Activated CD8-positive, alpha-beta memory T cell treated with anti-CD3 and anti-CD28 coated beads for 4 hours (primary cell): Measurements from ENCODE around the gene CYP4A22.
"Not testable (repeated sequence)": the region's sequence is repeated elsewhere in the genome, so short reads cannot be mapped to it uniquely, and the experiment has no call there.

Source experiments
- DNase-seq, 2 donors: peaks; one replicate each; pipeline ENCODE4 v3.0.0-alpha.2; 2020; ENCODE audit warnings: low read depth in 2 of 2

Gene CYP4A22

DNA sequence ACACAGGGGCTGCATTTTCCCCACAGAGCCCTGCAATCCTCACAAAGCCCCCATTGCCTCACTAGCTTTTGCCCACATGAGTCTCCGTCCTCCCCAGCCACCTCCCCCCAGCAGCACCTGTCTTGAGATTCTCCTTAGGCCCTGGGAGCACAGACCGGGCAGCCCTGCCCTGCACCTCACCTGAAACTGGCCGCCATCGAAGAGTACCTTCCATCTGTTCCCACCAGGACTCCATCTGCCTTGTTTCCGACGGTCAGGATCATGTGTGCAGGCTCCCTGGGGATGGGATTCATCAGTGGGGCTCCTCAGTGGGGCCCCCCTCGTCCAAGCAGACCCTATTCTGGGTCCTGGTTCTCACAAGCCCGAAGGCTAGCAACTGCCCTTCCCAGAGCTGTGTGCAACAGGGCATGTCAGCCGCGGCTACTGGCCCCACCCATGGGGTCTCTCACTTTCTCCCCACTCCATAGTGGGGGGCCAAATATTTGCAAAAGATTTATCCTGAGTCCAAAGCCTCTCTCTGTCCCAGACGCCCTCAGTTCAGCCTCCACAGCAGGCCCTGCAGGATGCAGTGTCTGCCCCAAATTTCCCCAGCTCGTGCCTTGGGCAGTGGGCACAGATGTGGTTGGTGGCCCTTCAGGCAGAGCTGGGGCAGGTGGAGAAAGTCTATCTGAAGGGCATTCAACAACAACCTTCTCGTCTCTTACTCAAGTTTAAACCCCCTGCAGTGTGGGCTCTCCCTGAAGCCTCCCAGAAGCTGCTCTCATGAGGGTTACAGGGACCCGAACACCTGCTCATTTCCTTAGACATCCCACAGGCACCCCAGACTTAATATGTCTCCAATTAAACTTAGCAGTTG lies 47.8 kb downstream of the CYP4A22 start:
- DNase-seq, result no peak

DNA sequence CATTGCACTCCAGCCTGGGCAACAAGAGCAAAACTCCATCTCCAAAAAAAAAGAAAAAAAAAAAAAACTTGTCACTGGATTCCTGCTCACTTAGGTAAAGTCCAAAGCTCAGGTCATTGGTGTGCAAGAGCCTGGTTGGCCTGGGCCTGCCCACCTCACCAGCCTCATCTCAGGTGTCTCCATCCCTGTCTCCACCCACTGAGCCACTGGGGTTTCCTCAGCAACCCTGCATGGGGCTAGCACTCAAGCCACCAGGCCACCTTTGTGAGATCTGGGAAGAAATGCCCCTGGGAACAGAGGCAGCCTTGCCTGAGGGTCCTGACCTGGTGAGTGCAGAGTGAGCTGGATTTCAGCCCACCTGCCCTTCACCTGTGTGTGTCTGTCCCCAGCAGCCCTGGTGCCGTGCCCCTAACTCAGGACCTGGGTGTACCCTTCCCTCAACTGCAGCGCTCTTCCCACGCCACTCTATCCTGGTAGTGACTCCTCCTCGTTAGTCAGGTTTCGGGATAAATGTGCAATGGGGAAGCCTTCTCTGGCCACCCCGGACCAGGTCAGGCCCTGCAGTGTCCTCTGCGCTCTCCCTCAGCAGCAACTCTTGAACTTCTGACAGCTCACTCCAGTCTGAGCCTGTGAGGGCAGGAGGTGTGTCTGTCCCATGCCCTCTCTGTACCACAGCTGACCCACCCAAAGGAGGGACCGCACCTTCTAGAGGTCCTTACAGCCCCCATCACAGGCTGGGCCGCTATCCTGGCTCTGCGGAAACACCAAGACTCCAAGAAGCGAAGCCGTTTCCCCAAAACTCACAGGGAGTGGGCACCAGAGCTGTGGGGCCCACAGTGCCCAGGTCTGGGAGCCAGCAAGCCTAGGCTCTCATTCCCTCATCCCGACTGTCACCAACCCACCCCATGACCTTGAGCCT lies 49.3 kb downstream of the CYP4A22 start:
- no peak for DNase-seq

DNA sequence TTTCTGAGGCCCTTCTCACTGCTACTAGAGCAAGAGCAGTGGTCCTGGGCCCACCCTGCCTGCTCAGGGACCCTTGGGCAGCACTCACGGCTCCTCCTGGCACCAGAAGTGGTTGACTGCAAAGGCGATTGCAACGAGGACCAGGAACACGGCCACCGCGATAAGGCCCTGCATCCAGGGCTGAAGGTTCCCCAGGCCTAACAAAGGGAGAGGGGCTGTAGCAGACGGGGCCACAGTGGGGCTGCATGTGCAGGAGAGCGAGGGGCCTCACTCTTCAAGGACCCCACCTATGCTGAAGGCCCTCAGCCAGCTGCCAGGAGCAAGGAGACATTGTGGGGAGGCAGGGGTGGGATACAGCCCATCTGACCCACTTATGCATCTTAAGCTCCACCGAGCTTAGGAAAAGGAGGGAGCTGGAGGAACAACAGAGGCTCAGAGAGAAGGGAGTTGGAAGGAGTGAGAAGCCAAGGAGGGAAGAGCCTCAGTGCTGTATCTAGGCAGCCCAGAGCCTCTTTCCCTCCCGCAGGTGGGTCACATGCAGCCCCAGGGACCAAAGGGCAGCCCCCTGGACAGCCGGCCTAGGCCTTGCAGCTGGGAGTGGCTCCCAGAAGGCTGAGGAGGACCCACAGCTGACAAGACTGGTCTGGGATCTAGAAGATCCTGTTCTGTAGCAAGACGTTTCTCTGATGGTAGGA lies 50.1 kb downstream of the CYP4A22 start:
- no peak for DNase-seq

DNA sequence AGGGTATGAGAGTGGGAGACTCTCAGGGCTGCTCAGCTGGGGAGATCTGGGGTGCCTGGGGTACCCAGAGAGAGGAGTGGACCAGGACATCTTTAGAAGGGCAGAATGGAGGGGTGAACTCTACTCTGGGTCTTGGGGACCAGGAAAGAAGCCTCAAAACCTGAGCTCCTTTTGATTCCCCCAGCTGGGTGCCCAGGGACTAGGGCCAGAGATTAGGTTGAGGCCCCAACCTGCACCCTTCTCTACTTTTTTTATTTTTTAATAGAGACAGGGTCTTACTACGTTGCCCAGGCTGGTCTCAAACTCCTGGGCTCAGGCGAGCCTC lies 50.6 kb downstream of the CYP4A22 start:
- no peak for DNase-seq

DNA sequence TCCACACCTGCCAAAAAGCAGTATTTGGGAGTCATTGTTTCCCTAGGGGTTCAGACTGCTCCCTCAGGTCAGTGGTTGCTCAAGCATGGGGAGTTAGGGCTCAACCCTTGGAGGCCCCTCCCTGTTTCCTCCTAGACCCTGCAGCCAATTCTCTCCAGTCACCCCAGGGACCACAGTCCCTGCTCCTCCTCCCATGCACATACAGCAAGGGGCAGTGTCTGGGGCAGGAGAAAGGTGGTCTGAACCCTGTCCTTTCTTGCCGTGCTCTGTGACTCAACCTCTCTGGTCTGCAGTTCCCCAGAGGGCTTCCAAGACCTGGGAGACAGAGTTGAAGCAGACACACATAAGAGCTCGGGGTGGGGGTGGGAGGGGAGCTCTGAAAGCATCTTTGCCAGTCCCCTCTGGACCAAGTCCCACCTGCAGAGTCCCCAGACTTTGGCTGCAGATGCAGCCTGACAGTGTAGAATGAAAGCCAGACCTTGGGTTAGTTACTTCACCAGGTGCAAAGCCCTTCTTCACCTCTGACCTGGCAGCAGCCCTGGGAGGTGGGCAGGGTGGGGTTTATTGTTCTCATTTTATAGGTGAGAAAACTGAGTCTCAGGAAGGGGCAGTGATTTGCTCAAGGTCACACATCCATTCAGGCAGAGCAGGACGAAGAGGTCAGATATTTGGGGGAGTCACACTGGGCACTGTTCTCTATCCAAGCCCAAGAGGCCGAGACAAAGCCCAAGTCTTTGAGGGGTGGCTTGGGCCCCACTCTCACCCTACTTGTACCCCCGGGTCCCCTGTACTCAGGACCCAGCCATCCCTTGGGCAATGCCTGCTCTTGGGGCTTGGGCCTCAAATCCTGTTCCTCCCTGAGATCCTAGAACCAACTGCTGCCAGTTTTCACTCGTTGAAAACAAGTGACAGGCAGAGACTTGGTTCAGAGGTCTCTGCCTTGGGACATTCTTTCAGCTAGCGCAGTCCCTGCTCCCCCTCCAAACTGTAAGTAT lies 51.8 kb downstream of the CYP4A22 start:
- no peak for DNase-seq

DNA sequence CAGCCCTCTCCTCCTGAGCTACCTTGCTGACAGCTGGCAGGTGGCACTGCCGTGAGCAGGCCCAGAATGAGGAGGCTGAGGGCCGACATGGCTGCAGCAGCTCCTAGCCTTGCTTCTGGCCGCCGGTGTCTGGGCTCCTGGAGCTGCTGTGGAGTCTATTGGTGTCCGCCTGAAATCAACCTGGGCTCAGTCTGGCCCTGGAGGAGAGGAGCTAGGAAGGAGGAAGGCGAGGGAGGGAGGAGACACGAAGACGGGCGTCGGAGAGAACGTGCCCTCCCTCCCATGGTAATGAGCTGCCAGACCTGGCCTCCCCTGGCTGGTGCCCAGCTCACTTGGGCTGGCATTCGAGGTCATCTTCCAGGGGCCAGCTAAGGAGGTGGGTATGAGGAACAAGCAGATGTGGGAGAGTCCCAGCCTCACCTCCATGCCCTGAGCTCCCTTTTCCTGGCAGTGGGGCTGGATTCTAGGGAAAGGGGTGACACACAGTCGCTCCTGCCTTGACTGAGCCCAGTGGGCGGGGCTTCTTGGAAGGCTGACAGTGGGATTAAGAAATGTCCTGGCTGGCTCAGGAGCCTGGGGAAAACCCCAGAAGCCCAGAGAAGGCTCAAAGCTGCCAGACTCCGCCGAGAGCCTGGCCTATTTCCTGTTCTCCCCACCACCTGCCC lies 52.7 kb downstream of the CYP4A22 start, which contains the start of gene PDZK1IP1:
Gene PDZK1IP1 (minus strand): TSS at position 193 of the 665 bp plus-strand sequence. CDS start 104 bp downstream, at position 89.
- no peak for DNase-seq

DNA sequence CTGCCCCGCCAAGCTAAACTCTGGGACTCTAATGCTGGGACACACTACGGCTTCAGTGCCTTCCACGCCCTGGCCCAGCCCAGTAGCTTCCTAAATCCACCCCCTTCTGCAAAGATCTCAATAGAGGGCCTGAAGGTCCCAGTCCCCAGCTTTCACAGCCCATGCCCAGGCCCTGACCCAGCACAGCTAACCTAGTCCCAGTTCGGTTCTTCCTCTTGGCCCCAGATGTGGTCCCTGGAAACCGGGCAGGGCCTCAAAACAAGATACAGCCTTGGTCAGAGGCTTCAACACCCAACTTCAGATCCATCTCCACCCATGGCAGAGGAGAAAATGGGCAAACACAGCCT lies 53.2 kb downstream of the CYP4A22 start:
- DNase-seq, result no peak

DNA sequence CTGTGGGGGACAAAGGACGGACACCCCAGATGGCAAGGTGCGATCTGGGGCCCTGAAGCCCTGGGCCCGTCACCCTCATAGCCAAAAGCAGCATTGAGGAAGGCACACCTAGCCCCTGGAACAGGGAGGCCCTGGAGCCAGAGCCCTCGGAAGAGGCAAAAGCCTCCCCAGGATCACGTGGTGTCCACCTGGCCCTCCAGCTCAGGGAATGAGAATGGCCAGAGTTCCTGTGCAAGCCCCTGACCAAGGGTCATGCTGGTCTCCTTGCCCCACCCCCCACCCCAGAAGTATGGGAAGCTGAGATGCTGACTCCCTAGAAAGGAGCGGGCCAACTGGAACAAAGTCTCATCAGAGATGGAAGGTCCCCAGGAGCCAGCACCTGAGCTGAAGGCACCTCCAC lies 53.6 kb downstream of the CYP4A22 start:
- DNase-seq, result no peak

DNA sequence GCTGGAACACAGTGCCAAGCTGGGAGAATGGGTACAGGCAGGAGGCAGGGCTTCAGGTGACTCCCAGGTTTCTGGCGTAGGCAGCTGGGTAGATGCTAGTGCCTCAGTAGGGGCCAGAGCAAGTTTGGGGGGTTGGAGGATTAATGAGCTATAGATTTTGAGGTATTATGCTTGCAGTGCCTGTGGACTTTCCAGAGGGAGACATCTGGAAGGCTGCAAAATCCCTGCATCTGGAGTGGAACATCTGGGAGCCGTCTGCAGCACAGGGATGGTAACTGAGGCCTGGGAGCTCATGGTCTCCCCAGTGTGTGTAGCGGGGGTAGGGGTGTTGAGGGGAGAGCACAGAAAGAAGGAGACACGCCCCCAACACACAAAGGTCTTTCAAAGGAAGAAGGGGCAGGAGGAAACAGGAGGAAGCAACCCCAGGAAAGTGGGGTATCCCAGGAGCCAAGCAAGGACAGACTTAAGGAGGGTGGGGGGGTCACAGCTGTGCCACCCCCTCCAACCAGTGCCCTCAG lies 54.8 kb downstream of the CYP4A22 start:
- no peak for DNase-seq

DNA sequence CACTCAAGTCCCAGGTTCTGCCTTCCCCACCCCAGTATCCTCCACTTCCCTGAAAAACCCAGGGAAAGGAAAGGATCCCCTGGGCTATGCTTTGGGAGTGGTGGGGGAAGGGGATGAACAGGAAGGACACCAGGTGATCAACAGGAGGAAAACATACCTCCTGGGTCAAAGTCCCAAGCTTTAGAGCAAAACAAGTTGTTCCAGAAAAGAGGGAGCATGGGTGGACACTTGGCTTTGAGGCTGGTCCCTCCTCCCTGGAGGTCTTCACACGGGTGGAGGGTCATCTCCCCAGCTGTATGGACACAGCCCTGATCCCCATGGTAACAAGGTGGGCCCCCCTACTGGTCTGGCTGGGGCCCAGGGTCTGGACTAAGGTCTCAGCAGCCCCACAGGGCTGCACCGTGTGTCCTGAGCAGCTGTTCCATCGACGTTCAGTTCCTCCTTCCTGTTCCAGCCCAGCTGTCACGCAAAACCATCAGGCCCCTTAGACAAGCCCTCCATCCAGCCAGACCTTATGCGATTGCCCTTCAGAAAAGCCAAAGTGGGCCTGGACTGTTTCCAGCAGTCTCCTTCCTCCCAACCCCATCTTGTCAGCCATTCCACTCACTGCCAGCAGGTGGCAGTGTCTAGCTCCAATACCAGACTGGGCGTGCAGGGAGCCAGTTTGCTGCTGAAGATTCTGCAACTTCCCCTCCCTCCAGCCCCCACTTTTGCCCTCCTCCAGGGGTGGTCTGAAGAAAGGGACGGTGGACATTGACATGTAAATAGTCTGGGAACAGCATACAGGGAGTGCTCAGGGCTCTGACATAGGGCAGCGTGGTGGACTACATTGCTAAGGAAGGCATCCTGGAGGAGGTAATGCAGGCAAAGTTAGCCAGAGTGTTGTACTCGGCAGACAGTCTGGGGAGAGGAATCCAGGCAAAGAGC lies 55.5 kb downstream of the CYP4A22 start:
- peak; percentile 20 to 34 for DNase-seq

DNA sequence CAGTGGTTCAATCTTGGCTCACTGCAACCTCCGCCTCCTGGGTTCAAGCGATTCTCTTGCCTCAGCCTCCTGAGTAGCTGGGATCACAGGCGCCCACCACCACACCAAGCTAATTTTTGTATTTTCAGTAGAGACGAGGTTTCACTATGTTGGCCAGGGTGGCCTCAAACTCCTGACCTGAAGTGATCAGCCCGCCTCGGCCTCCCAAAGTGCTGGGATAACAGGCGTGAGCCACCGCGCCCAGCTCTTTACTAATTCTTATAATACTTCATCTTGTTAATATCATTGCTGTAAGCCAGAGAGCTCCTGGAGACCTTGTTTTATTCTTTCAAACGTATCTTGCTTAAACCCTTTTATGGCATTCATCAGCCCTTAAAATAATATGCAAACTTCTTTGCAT lies 56.3 kb downstream of the CYP4A22 start:
- not testable (repeated sequence) for DNase-seq

DNA sequence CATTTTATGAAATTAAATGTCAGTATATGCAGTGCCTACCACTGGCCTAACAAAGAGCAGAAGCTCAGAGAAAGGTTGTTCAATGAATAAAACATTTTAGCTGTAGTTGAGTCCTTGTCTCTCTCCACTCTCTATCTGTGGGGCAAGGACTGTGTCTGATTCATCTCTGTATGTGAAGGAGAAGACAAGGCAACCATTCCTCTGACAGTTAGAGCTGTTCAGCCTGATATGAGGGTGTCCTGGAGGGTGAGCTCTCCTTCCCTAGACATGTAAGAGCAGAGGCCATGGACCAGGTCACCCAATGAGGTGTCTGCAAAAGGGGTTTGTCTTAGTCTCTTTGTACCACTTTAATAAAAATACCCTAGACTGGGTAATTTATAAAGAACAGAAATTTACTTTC lies 57.1 kb downstream of the CYP4A22 start:
- DNase-seq, result no peak

DNA sequence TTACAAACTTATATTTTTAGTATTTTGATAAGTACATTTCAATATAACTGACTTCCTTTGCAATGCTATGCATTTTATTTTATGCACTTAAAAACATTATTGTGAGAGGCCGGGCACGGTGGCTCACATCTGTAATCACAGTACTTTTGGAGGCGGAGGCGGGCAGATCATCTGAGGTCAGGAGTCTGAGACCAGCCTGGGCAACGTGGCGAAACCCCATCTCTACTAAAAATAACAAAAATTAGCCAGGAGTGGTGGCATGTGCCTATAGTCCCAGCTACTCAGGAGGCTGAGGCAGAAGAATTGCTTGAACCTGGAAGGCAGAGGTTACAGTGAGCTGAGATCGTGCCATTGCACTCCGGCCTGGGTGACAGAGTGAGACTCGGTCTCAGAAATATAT lies 58.7 kb downstream of the CYP4A22 start:
- not testable (repeated sequence) for DNase-seq

DNA sequence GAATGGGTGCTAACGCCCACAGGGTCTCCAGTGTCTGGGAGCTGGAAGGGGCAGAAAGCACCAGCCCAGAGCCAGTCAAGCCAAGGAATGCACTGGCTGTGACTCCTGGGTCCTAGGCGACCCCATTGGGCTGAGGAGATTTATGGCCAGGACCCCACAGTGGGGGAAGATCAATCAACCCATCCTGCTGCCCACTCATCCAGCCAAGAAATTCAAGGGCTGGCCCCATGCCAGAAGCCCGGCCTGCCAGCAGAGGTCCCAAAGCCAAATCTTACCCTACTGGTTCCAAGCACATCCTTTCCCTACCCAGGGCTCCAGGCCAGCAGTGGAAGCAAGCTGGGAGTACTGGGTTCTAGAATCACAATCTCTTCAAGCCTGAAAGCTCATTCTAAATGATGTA lies 59.4 kb downstream of the CYP4A22 start:
- no peak for DNase-seq

DNA sequence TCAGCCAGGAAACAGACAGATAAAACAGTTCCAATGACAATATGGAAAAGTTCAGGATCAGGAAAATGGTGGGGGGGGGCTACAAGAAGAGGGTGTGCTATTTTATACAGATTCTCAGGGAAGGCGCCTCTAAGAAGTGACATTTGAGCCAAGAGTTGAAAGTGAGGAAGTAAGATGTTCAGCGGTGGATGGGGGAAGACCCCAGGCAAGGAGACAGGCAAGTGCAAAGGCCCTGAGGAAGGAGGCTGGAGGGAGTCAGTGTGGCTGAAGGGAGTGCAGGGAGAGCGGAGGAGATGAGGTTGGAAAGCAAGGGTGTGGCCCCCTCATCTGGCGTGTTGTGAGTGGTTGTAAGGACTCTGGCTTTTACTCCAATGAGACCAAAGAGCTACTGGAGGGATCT lies 61.0 kb downstream of the CYP4A22 start:
- no peak for DNase-seq
